ENCODE results near the gene MADD. TPM values are rescaled to one million over a fixed set of nuclear protein-coding genes. Genes with fewer than 3 reads are reported as not detected.

The MADD gene
- total and polyA plus RNA-seq, 2 donors (not counting 1 experiment from before 2014, with no cell fraction given): 56.8 to 108 TPM

- no peak overlapping the region for H3K27ac ChIP-seq (ENCODE audit: low read length in 2 of 2)
- no peak overlapping the region for H3K4me2 ChIP-seq (replicated peaks; ENCODE audit: low read depth, low read length, poor library complexity, severe bottlenecking)
- H3K27me3 Mint-ChIP-seq: no peaks in the 10 kb centered on the region
- H2AFZ ChIP-seq (ENCODE audit: insufficient read depth, low read depth, low read length, poor library complexity, severe bottlenecking): no peak overlapping the region
- peaks cover 13 to 22% of the 10 kb centered on the region in 2 donors for H3K4me1 ChIP-seq (ENCODE audit: control insufficient read depth in 2 of 2, insufficient read depth in 2 of 2, low read length in 2 of 2)
- intact Hi-C loops (cut with micrococcal nuclease): no loop called here
- H3K9me3 Mint-ChIP-seq (ENCODE audit: insufficient read depth): no peaks in the 10 kb centered on the region
- H3K36me3 ChIP-seq (replicated peaks in 1 of 2; ENCODE audit: control extremely low read depth in 1 of 2, control insufficient read depth in 1 of 2, extremely low read depth in 1 of 2, insufficient read depth in 2 of 2, low read length in 1 of 2): peaks cover 5 to 50% of the 10 kb centered on the region in 2 experiments
- H3K9me3 ChIP-seq (ENCODE audit: control extremely low read depth in 1 of 3, control insufficient read depth in 2 of 3, insufficient read depth in 1 of 3, low read length in 2 of 3): no peaks in the 10 kb centered on the region
- no peak for ATAC-seq (ENCODE audit: low read depth)
- H3K9ac ChIP-seq (ENCODE audit: low read length): no peak overlapping the region
- H3K27ac Mint-ChIP-seq: no peak overlapping the region
- ChIA-PET CTCF (no interaction called here), POLR2A (interaction anchor here (0.8 kb wide), 1 partner anchor 30 kb away, joined by 3 read pairs; the partner anchor contains the start of gene DDB2)
- TF ChIP-seq EZH2 (IDR thresholded peaks at IDR 0.05; ENCODE audit: borderline replicate concordance, insufficient read depth, low read depth, low read length, poor library complexity, severe bottlenecking) (no peak), CTCF (IDR thresholded peaks at IDR 0.05) (no peak)
- H3K4me3 Mint-ChIP-seq: no peak overlapping the region
- no peak overlapping the region for H3K4me3 ChIP-seq (ENCODE audit: control extremely low read depth in 1 of 5, extremely low read depth in 1 of 5, insufficient read depth in 1 of 5, low read depth in 2 of 5, low read length in 4 of 5)
- no peak for DNase-seq
- peaks cover 30% of the 10 kb centered on the region for H3K79me2 ChIP-seq (ENCODE audit: control insufficient read depth, insufficient read depth, low read length)
- H3K4me1 Mint-ChIP-seq: peaks cover 24% of the 10 kb centered on the region
- H4K20me1 ChIP-seq (ENCODE audit: control insufficient read depth, insufficient read depth, low read length, poor library complexity, severe bottlenecking): no peaks in the 10 kb centered on the region
- WGBS (ENCODE audit: insufficient coverage): 95% methylated on average over 21 of the region's 23 CpGs
- H3K27me3 ChIP-seq (replicated peaks in 1 of 4; ENCODE audit: control extremely low read depth in 1 of 4, control insufficient read depth in 3 of 4, insufficient read depth in 4 of 4, low read length in 3 of 4): no peaks in the 10 kb centered on the region
These were observed 25.2 kb upstream of the MADD start for GRCh38 chr11:47244448-47245350.

Data from B cell (primary cell).